Calu3 (cell line): ENCODE data around the gene CDC42BPB. TPM values are rescaled to one million over a fixed set of nuclear protein-coding genes. Genes with fewer than 3 reads are reported as not detected.

ENCODE experiments used
- BruUV-seq: library from RNA; stranded (reverse); fragments of 400-500 nt; replicated peaks from 2 replicates; lab custom pipeline; 2021; lab: Mats Ljungman, UMichigan
- CTCF ChIA-PET: fragments of 300-600 bp; sonication (Branson Sonifier 250); formaldehyde crosslinking; loops from one replicate; lab custom pipeline; 2022; ENCODE audit warnings: antibody characterized with exemption; lab: Charles Lee
- DNase-seq: peaks from one replicate; pipeline ENCODE4 v3.0.0; 2022
- H3K27ac Mint-ChIP-seq: one replicate; pipeline ENCODE4 v1.8.0; 2022; ENCODE audit warnings: mixed read lengths; ENCODE audit not compliant: unreplicated experiment
- H3K27me3 Mint-ChIP-seq: one replicate; pipeline ENCODE4 v1.8.0; 2022; ENCODE audit warnings: mixed read lengths; ENCODE audit not compliant: unreplicated experiment
- H3K36me3 Mint-ChIP-seq: one replicate; pipeline ENCODE4 v1.8.0; 2022; ENCODE audit warnings: mild to moderate bottlenecking, moderate library complexity, mixed read lengths; ENCODE audit not compliant: insufficient read depth, unreplicated experiment
- H3K4me1 Mint-ChIP-seq: one replicate; pipeline ENCODE4 v1.8.0; 2022; ENCODE audit warnings: mild to moderate bottlenecking, low read depth, mixed read lengths; ENCODE audit not compliant: unreplicated experiment
- H3K4me3 Mint-ChIP-seq: one replicate; pipeline ENCODE4 v1.8.0; 2022; ENCODE audit warnings: mild to moderate bottlenecking, low read depth, moderate library complexity, mixed read lengths; ENCODE audit not compliant: unreplicated experiment
- H3K9me3 Mint-ChIP-seq: one replicate; pipeline ENCODE4 v1.8.0; 2022; ENCODE audit warnings: low read depth, mixed read lengths; ENCODE audit not compliant: unreplicated experiment
- CTCF ChIP-seq: fragments of 200-600 bp; IDR thresholded peaks from one replicate; pipeline ENCODE4 v1.8.0; 2022; ENCODE audit warnings: antibody characterized with exemption; ENCODE audit not compliant: unreplicated experiment
- intact Hi-C: fragments of 100-400 bp; cut with micrococcal nuclease; formaldehyde crosslinking; loops from one replicate; pipeline ENCODE4 v1.10.0; 2022; ENCODE audit not compliant: unreplicated experiment
- total RNA-seq: library from RNA; stranded (reverse); gene quantifications from 2 replicates; pipeline ENCODE4 v1.2.3, GENCODE V29; 2022

CDC42BPB gene
- total RNA-seq, 1 experiment from 2014 or later, result 98.7 TPM

- CTCF ChIA-PET, result no interaction called here
- no peak for DNase-seq
- Mint-ChIP-seq H3K9me3 (no peaks in the 10 kb centered on the region), H3K36me3 (peaks cover 38% of the 10 kb centered on the region), H3K4me1 (peaks cover 9% of the 10 kb centered on the region), H3K27ac (no peak overlapping the region), H3K4me3 (no peak overlapping the region), H3K27me3 (no peaks in the 10 kb centered on the region)
- TF ChIP-seq CTCF, result no peak
- no TSS peak for BruUV-seq
- intact Hi-C loops, result loop anchor here (10.0 kb wide), 2 partner anchors 151 to 231 kb away; partner anchors contain the start of gene TRAF3
Measured at GRCh38 chr14:102926104-102926503, 131.2 kb downstream of the CDC42BPB start.

GRCh38 chr14:102925646-102926045 is 131.7 kb downstream of the CDC42BPB start:
- no peak for DNase-seq
- intact Hi-C loops, result loop anchor here (10.0 kb wide), 2 partner anchors 151 to 231 kb away; partner anchors contain the start of gene TRAF3
- H3K9me3 Mint-ChIP-seq, result no peaks in the 10 kb centered on the region
- CTCF ChIA-PET, result no interaction called here
- TF ChIP-seq CTCF, result no peak
- H3K4me3 Mint-ChIP-seq, result no peak overlapping the region
- peaks cover 34% of the 10 kb centered on the region for H3K36me3 Mint-ChIP-seq
- H3K4me1 Mint-ChIP-seq, result peaks cover 9% of the 10 kb centered on the region
- no TSS peak for BruUV-seq
- no peaks in the 10 kb centered on the region for H3K27me3 Mint-ChIP-seq
- H3K27ac Mint-ChIP-seq, result no peak overlapping the region

- intact Hi-C loops, result loop anchor here (10.0 kb wide), 2 partner anchors 150 to 230 kb away; partner anchors contain the start of gene TRAF3
Measured at GRCh38 chr14:102924632-102925588, 132.4 kb downstream of the CDC42BPB start.

More at GRCh38 chr14:102924632-102925588, 132.4 kb downstream of the CDC42BPB start:
- Mint-ChIP-seq H3K36me3 (peaks cover 31% of the 10 kb centered on the region), H3K4me1 (peaks cover 9% of the 10 kb centered on the region), H3K27me3 (no peaks in the 10 kb centered on the region), H3K9me3 (no peaks in the 10 kb centered on the region), H3K4me3 (no peak overlapping the region), H3K27ac (no peak overlapping the region)
- CTCF ChIA-PET, result no interaction called here
- TF ChIP-seq CTCF, result no peak
- DNase-seq, result no peak
- BruUV-seq, result no TSS peak
